ENCODE data around the gene WDR7.

The WDR7 gene

DNA sequence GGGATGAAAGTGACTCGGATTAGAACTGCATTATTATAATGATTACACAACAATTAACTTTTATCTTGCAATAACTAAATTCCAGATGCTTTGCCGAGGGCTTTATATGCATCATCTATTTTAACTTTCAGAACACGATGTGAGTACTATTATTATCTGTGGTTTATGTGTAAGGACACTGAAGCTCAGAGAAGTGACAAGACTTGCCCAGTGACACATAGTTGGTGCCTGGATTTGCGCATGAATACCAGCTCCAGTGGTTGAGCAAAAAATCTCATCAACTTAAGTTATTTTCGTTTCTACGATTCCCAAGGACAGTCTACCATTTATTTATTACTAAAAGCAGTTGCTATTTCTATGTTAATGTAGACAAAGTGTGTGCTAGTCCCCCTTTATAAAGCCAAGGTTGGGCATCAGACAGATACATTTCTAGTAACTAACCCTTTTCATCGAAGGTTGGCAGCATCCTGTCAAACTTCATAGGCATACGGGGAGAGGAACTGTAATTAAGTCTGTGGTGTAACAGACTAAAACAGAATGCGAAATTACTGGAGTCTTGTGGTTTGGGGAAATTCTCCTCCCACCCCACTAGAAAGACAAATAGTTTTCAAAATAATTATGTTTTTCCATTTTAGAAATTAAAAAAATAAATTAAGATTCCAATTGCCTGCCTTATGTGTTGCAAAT, 422.5 kb downstream of the WDR7 start:
- DNase-seq (ENCODE audit: low read depth in 2 of 3, low spot score in 1 of 3), result no peak

DNA sequence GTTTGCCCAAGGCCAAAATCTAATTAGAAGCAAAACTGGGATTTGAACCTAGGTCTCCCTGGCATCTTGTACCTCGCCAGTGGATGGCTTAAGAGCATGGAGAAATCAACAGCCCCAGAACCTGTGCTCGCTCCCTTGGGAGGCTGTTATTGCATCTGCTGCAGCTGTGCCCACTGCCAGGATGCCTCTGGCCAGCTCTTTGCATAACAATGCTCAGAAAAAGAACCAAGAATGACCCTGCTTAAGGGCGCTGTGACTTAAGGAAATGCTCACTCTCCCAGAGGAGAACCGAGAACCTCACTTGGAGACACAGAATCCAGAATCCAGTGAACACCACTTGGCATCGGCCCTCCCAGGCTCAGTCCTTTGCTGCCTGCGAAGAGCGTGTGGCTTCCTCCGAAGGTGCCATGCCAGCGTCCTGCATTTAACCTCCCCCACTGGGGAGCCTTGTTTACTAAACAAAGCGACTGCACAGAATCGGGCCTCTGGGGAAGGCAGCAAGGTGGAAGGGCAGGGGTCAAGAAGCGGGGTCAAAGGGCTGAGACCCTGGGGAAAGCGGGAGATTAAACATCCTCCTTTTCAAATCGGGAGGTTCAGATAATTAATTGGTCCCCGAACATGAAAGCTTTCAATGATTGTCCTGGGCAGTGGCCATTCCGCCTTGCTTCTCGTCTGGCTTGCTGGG, 424.7 kb downstream of the WDR7 start:
- no peak for DNase-seq (ENCODE audit: low read depth in 2 of 3, low spot score in 1 of 3)

GRCh38 chr18:57077005-57077765, 426.0 kb downstream of the WDR7 start:
- no peak for DNase-seq (ENCODE audit: low read depth in 2 of 3, low spot score in 1 of 3)

DNA sequence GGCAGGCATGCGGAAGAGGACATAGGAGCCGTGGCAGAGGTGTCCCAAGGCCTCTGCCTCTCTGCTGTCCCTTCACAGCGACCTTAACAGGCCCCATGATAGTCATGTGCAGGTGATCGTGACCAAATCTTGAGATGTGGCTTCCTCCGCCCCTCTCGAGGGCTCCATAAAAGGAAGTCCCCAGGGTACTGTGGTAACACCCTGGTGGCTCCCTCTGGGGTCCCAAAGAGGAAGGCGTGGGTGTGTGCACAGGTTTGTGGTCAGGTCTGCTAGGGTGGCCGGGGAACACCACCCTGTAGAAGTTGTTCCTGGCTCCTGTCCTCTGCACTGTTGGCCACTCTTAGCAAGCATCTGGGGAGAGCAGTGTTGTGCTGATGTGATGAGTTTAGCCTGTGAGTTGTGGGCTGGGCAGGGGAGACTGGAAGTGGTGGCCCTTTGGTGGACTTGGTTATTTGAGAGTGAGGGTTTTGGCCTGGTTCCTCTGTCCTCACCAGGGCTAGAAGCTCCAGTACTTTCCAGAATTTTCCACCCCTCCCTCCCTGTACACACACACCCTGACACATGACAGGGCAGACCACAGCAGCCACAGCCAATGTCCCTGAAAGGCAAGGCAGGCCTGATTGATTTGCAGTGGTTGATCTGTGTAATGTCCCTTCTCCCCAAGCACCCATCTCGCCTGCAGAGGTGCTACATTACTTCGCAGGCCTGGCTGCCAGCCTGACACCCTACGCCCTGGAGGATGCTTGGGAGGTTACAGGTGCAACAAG, 426.8 kb downstream of the WDR7 start:
- DNase-seq (ENCODE audit: low read depth in 2 of 3, low spot score in 1 of 3), result no peak

DNA sequence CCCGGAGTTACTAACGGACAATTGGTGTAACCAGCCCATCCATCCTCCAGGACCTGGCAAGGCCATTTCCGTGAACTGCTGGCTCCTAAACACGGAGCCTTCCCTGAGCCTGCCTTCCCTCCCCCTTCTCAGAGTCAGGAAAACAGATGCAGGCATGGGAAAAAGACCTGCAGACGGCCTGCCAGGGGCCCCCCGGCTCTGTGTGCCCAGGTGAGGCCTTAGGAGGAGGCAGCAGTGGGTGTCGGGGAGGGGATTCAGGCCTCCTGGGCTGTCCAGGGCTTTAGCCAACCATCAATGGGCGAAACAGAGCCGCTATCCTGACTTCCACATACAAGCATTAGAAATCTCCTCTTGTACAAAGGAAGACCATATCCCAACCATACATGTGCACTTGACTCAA, 427.5 kb downstream of the WDR7 start:
- DNase-seq (ENCODE audit: low read depth in 2 of 3, low spot score in 1 of 3), result no peak

- DNase-seq (ENCODE audit: low read depth in 2 of 3, low spot score in 1 of 3), result no peak
These were observed 429.3 kb downstream of the WDR7 start for GRCh38 chr18:57080479-57080878.

DNA sequence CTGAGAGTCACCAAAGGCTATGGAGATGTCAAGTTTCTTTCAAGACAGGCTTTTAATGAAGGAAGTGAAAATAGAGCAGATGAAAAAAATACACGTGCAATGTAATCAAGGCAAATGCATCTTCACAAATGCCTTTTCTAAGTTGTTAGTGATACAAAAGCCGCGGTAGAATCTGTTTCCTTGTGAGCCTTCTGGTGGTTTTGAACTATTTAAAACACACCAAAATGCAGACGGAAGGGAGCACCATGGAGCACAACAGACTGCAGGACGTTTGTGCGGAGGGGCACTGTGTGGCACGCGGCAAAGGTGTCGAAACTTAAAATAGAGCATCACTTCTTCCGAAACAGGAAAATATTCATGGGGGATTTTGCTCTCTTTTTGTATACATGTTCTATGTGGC, 430.7 kb downstream of the WDR7 start:
- DNase-seq (ENCODE audit: low read depth in 2 of 3, low spot score in 1 of 3), result no peak

GRCh38 chr18:57083485-57083884, 432.3 kb downstream of the WDR7 start:
- DNase-seq (ENCODE audit: low read depth in 2 of 3, low spot score in 1 of 3), result no peak

DNA sequence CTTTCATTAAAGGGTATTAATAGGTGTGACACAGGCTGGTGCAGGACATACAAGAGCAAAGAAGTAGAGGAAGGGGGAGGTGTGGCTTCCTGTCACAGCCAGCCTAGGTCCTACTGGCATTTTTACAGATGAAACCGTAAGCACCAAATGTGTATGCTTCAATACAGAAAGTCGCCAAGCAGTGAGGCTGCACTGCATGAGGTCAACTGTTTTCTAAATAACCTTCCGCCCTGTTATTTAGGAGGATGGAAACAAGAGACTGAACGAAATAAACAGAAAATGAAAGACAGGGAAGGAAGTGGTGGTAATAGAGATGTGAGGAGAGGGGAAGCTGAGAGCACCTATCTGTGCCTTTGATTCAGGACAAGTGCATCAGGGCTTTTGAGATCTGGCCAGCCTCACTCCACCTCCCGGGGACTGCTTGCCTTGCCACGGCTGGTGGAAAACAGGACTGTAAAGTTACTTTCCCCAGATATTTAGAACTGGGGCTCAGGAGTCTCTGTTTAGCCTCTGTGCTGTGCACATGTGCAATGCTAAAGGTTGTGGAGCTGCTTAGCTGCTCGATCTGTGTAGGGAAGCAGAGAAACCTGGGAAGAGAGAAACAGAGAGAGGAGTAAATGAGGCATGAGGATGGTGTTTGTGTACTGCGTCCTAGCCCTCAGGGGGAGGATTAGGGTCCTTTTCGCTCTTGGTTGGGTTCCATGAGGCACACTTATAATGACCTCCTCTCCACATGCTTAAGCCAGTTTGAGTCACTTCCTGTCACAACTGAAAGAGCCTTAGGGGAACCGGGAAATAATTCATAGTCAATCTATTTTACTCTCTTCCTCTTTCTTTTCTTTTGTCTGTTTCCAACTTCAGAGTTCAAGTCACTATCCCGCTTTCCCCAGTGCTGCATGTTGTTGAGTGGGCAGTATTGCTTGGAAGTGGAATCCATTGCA, 433.4 kb downstream of the WDR7 start:
- DNase-seq (ENCODE audit: low read depth in 2 of 3, low spot score in 1 of 3), result no peak

DNA sequence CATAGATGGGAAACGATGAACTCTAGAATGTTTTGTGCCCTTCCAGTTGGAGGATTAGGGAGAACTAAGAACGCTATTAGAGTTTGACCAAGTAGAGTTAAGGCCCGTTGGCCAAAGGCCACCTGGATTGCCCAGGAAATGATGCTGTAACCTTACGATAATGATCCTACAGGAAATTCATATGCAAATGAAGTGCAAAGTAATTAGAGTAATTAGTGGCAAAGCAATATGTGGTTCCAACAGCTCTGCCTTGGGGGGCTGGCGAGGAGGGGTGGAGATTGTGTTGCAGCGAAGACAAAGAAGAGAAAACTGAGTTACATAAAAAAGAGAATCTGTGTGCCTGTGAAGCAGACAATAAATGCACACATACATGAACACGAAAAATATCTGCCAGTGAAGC, 434.2 kb downstream of the WDR7 start:
- DNase-seq (ENCODE audit: low read depth in 2 of 3, low spot score in 1 of 3), result no peak

- DNase-seq (ENCODE audit: low read depth in 2 of 3, low spot score in 1 of 3), result no peak
These were observed 435.0 kb downstream of the WDR7 start for GRCh38 chr18:57086163-57086562.

Data from stimulated activated CD4-positive, alpha-beta T cell treated with anti-CD3 and anti-CD28 coated beads, Interleukin-12 subunit alpha, Interleukin-12 subunit beta, amount 100 ng/mL, for 48 hours (primary cell).